GM12878 (cell line): ENCODE results near the gene E2F2. TPM values are rescaled to one million over a fixed set of nuclear protein-coding genes. Genes with fewer than 3 reads are reported as not detected.
A peak's percentile ranks its signal among the peaks of the same experiment; 100 is the strongest.

Source experiments
- ASH2L ChIP-seq: fragments of 300-600, 200-600 bp; sonication (generic); IDR thresholded peaks from 2 replicates; pipeline ENCODE4 v1.6.1; 2017; ENCODE audit warnings: low read depth, mild to moderate bottlenecking, borderline replicate concordance
- CEBPZ ChIP-seq: fragments of 150-350 bp; IDR thresholded peaks from 2 replicates; pipeline ENCODE4 v1.6.1; 2016; ENCODE audit warnings: low read depth, low read length
- FOXM1 ChIP-seq: IDR thresholded peaks from 2 replicates; pipeline ENCODE4 v1.6.1; 2012; ENCODE audit warnings: low read depth, mild to moderate bottlenecking, inconsistent platforms, low read length, moderate library complexity
- KLF5 ChIP-seq: fragments of 450-650 bp; IDR thresholded peaks from 2 replicates; pipeline ENCODE4 v1.6.1; 2014; ENCODE audit warnings: mild to moderate bottlenecking; ENCODE audit not compliant: partially characterized antibody
- MYB ChIP-seq: fragments of 150-350 bp; IDR thresholded peaks from 2 replicates; pipeline ENCODE4 v1.6.1; 2014; ENCODE audit warnings: mild to moderate bottlenecking, low read depth, low read length, borderline replicate concordance
- MYC ChIP-seq: IDR thresholded peaks from 2 replicates; pipeline ENCODE4 v1.6.1; 2011; ENCODE audit warnings: mild to moderate bottlenecking, low read length, moderate library complexity, inconsistent platforms; ENCODE audit not compliant: insufficient read depth, insufficient replicate concordance, insufficient read length, severe bottlenecking
- NR2C1 ChIP-seq: fragments of 450-650 bp; IDR thresholded peaks from 2 replicates; pipeline ENCODE4 v1.6.1; 2017; ENCODE audit warnings: antibody characterized with exemption, mild to moderate bottlenecking, moderate library complexity
- RUNX3 ChIP-seq: IDR thresholded peaks from 2 replicates; pipeline ENCODE4 v1.6.1; 2012; ENCODE audit warnings: low read length, inconsistent platforms
- SIX5 ChIP-seq: IDR thresholded peaks from 2 replicates; pipeline ENCODE4 v1.6.1; 2011; ENCODE audit warnings: mild to moderate bottlenecking, low read depth, low read length, moderate library complexity; ENCODE audit not compliant: severe bottlenecking
- STAT3 ChIP-seq: IDR thresholded peaks from 2 replicates; pipeline ENCODE4 v1.6.1; 2011; ENCODE audit warnings: low read depth, low read length, improper control_type of control experiment
- ZBED1 ChIP-seq: IDR thresholded peaks from 2 replicates; pipeline ENCODE4 v1.6.1; 2016; ENCODE audit warnings: borderline replicate concordance
- ZNF274 ChIP-seq: IDR thresholded peaks from one replicate; pipeline ENCODE4 v1.8.0; 2011; ENCODE audit not compliant: insufficient read length, insufficient read depth
- ZNF592 ChIP-seq: fragments of 450-650 bp; IDR thresholded peaks from 2 replicates; pipeline ENCODE4 v1.6.1; 2017; ENCODE audit warnings: mild to moderate bottlenecking, moderate library complexity
- polyA plus RNA-seq, 11 experiments: library from polyadenylated mRNA; depleted of rRNA in 4 of 11; unstranded in 6 of 11; stranded (reverse) in 5 of 11; fragments of >200 nt; fragmentation: Nextera tagmentation in 4 of 11; fragmentation: Illumina TruSeq in 1 of 11; extraction: Ambion mirVana in 4 of 11; extraction: Trizol in 1 of 11; gene quantifications; 1 replicate in 1 of 11; 2 replicates in 10 of 11; pipeline versions ENCODE4 v1.2.1 to v1.2.3, GENCODE V29; 2011 to 2016; ENCODE audit warnings: inconsistent platforms in 2 of 11, missing spikeins in 2 of 11, low read depth in 1 of 11
- total RNA-seq, 4 experiments: library from RNA; depleted of rRNA in 3 of 4; stranded (reverse); fragments of >200 nt in 3 of 4; fragmentation: Illumina TruSeq in 1 of 4; extraction: Trizol in 1 of 4; gene quantifications; 2 replicates each; pipeline versions ENCODE4 v1.2.1 to v1.2.3, GENCODE V29; 2013 to 2021
- TF ChIP-seq, protein P1 (sequence below): IDR thresholded peaks from 2 replicates; pipeline ENCODE4 v1.6.1; 2011; ENCODE audit warnings: low read depth, low read length, improper control_type of control experiment, borderline replicate concordance
- TF ChIP-seq, protein P2 (sequence below): IDR thresholded peaks from 2 replicates; pipeline ENCODE4 v1.6.1; 2011; ENCODE audit warnings: mild to moderate bottlenecking, low read depth, low read length, moderate library complexity; ENCODE audit not compliant: insufficient replicate concordance
- TF ChIP-seq, protein P3 (sequence below): fragments of 450-650 bp; conservative IDR thresholded peaks from 2 replicates; pipeline ENCODE4 v1.6.1; 2017; ENCODE audit warnings: mild to moderate bottlenecking, moderate library complexity

Gene E2F2
- total and polyA plus RNA-seq, 10 of the 15 experiments (the other 5 are each of a cell fraction or from before 2014, with no cell fraction given): 3.8 to 27.2 (median 14.6) TPM

GRCh38 chr1:23577056-23578004 is 46.3 kb upstream of the E2F2 start (continued):
- TF ChIP-seq KLF5 (no peak), ZNF274 (no peak), CEBPZ (no peak), FOXM1 (peak; percentile 96), SIX5 (no peak), NR2C1 (no peak), ZNF592 (no peak), STAT3 (no peak), RUNX3 (peak; percentile 87), ZBED1 (peak; percentile 94), ASH2L (0 out of 2 replicates have a peak, but pooled peaks have one; percentile 37), MYB (no peak), MYC (no peak)
- TF ChIP-seq, protein P1, sequence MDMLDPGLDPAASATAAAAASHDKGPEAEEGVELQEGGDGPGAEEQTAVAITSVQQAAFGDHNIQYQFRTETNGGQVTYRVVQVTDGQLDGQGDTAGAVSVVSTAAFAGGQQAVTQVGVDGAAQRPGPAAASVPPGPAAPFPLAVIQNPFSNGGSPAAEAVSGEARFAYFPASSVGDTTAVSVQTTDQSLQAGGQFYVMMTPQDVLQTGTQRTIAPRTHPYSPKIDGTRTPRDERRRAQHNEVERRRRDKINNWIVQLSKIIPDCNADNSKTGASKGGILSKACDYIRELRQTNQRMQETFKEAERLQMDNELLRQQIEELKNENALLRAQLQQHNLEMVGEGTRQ: no peak
- TF ChIP-seq, protein P2, sequence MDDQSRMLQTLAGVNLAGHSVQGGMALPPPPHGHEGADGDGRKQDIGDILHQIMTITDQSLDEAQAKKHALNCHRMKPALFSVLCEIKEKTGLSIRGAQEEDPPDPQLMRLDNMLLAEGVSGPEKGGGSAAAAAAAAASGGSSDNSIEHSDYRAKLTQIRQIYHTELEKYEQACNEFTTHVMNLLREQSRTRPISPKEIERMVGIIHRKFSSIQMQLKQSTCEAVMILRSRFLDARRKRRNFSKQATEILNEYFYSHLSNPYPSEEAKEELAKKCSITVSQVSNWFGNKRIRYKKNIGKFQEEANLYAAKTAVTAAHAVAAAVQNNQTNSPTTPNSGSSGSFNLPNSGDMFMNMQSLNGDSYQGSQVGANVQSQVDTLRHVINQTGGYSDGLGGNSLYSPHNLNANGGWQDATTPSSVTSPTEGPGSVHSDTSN: no peak
- TF ChIP-seq, protein P3, sequence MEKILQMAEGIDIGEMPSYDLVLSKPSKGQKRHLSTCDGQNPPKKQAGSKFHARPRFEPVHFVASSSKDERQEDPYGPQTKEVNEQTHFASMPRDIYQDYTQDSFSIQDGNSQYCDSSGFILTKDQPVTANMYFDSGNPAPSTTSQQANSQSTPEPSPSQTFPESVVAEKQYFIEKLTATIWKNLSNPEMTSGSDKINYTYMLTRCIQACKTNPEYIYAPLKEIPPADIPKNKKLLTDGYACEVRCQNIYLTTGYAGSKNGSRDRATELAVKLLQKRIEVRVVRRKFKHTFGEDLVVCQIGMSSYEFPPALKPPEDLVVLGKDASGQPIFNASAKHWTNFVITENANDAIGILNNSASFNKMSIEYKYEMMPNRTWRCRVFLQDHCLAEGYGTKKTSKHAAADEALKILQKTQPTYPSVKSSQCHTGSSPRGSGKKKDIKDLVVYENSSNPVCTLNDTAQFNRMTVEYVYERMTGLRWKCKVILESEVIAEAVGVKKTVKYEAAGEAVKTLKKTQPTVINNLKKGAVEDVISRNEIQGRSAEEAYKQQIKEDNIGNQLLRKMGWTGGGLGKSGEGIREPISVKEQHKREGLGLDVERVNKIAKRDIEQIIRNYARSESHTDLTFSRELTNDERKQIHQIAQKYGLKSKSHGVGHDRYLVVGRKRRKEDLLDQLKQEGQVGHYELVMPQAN: no peak
